GM18526 (cell line): ENCODE results near the gene MFAP4.

Experiments
- POLR2A ChIP-seq: IDR thresholded peaks from 3 replicates; pipeline ENCODE4 v1.6.1; 2011; ENCODE audit not compliant: insufficient read length; ENCODE audit errors: extremely low read depth

MFAP4 gene

GRCh38 chr17:19386974-19387920 is at the start of gene MFAP4:
TSS of gene MFAP4 (minus strand) at chr17:19387190. CDS start at chr17:19387155, 35 bp downstream.
- TF ChIP-seq POLR2A = no peak

GRCh38 chr17:19433727-19434340 is 46.8 kb upstream of the MFAP4 start:
- TF ChIP-seq POLR2A = no peak

DNA sequence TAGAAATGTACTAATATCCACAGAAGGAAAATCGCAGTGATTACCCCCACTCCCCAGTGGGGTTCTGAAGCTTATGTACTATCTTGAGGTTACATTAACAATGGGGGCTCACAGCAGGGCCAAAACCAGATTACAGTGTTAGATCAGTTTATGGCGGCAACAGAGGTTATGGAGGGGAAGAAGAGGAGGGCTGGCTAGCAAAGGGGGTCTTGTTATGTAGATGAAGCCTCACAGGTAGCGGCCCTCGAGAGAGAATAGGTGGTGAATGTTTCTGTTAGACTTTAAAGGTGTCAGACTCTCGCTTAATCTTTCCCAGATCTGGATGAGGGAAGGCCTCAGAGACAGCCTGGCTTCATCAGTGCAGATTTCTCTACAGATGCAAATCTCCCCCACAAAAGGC is 46.3 kb upstream of the MFAP4 start:
- TF ChIP-seq POLR2A = no peak

DNA sequence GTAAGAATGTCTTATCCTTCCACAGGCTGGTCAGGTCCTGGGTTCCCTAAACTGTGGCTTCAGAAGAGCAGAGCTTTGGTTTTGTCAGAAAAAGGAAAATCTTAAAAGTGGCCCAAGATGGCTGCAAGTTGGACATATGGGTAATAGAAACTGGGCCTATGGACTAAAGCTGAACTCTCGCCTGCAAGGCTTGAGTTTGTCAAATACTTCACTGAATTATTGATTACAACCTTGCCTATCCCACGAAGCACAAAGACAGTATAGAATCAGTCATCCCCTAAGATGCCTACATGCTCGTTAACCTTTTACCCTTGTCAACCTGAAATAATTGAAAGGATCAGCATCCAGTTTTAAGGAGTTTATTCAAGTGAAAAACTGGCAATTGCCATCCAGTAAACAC is 44.7 kb upstream of the MFAP4 start:
- no peak for TF ChIP-seq POLR2A

- TF ChIP-seq POLR2A = no peak
Measured at GRCh38 chr17:19426631-19427030, 39.6 kb upstream of the MFAP4 start.

GRCh38 chr17:19424934-19425868 is 38.2 kb upstream of the MFAP4 start:
- TF ChIP-seq POLR2A = no peak

- TF ChIP-seq POLR2A = no peak
Measured at GRCh38 chr17:19421926-19422325, 34.9 kb upstream of the MFAP4 start.

DNA sequence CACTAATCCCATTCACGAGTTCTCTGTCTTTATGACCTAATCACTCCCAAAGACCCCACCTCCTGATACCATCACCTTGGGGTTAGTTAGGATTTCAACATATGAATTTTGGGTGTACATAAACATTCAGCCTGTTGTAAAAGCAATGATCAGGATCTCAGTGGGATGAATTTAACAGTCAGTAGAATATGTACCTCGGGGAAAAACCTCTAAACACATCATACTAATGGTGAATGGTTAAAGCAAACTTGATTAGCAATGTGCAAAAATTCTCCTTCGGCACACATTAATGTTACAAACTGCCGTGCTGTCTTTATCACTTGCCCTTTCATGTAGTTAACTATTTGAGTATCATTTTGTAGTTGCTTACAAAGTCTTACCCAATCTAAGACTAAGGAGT is 34.2 kb upstream of the MFAP4 start:
- no peak for TF ChIP-seq POLR2A

- TF ChIP-seq POLR2A = no peak
Measured at GRCh38 chr17:19418251-19418992, 31.4 kb upstream of the MFAP4 start.

GRCh38 chr17:19417611-19418010 is 30.6 kb upstream of the MFAP4 start:
- no peak for TF ChIP-seq POLR2A

GRCh38 chr17:19415806-19416775 is 29.1 kb upstream of the MFAP4 start:
- TF ChIP-seq POLR2A = no peak

DNA sequence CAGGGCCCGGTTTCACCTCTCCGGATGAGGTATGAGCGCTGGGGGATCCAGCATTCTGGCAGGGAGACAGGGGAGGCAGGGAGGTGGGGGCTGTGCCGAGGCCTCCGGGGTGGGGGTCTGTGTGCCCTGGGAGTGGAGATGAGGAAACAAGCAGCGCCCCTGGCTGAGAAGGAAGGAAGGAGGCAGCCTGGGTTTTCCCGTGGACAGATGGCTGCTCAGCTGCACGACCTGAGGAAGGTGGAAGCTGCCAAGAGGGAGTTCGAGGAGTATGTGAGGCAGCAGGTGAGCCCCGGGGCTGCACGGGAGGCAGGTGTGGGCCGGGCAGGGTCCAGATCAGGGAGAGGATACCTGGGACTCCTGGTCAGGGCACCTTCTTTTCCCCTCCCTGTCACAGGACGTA is 28.3 kb upstream of the MFAP4 start:
- TF ChIP-seq POLR2A = no peak

DNA sequence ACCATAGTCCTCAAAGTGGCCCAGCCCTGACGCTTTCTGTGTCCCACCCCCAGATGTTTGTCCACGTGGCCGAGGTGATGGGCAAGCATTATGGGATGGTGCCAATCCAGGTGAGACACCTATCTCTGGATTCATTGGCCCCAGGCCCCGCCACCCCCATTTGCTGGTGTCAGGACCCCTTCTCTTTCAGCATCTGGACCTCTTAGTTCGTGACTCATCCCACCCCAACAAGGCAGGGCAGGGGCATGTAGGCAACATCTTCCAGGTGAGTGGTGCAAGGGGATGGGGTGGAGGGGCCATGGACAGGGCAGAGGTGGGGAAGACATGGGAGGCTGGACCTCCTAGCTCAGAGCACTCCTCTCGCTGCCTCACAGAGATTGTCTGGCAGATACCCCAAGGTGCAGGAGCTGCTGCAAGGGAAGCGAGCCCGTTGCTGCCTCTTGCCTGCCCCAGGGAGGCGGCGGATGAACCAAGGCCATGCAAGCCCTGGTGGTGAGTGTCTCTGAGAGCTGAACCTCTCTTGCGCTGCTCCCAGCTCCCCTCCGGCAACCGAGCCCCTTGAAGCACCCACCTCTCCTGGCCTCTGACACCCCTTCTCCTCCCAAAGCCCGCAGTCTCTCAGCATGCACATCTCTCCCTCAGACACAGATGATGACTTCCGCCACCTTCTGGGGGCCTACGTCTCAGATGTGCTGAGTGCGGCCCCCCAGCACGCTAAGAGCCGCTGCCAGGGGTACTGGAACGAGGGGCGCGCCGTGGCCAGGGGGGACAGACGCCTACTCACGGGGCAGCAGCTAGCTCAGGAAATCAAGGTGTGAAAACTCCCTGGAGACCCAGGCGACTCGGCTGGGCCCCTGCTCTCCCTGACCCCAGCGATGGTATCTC is 27.6 kb upstream of the MFAP4 start:
- TF ChIP-seq POLR2A = no peak

DNA sequence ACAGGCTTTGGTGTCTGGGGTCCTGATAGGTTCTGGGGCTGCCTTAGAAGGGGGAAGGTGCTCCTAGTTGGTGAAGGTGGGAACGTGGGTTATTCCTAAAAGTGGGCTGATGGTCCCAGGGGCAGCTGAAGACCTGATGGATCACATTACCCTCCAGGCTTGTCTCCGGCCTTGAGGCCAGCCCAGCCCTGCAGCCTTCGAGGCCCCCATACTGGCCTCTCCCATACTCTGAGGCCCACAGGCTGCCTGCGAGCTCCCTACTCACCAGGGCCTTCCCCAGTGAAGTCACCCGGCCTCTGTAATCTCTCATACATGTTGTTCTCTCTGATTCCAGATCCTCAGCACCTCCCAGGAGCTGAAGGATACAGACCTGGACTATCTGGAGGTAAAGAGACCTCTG is 26.8 kb upstream of the MFAP4 start:
- no peak for TF ChIP-seq POLR2A
